Measurements from ENCODE around the gene PDE3B.

DNA sequence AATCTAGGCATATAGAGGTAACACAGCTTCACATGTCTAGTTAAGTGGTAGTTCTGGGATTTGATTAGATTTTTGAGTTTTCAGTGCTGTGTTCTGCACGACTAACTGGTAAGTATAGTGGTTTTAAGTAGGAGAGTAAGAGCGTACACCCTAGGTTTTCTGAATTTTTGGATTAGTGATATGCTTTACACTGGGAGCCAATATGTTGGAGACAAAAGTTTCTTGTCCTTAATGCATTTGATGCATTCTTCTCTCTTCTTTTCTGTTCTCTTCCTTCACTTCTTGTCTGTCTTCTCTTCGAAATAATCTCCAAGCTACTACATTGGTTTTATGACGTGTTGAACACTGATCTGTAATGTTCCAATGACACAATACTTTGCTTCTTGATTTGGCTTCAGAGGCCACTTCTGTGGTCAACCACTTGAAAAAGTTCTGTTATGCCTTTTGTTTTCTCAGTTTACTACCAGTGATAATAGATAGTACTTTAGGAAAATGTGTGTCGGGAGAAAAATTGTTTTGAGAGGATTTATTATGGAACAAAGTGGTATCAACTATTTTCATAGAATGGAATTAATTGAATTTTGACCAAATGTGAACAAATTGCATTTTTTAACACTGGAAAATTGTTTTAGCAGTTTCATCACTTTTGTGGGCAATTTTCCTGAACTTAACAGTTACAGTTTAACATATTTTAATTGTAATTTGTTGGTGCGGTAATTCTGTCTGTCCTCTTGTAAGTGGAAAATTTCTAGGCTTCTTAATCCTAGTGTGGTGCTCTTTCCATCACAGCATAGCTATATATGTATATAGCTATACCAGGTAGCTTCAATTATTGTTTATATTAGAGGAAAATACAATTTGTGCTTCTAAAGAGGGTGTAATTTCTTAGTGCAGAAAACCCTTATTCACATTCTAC, 2.6 kb downstream of the PDE3B start:
- TF ChIP-seq SRF (IDR thresholded peaks at IDR 0.05; ENCODE audit: low read depth) (no peak), POLR2A (IDR thresholded peaks at IDR 0.05; ENCODE audit: borderline replicate concordance, extremely low read depth, insufficient read depth, insufficient read length) (no peak), CEBPB (IDR thresholded peaks at IDR 0.05; ENCODE audit: low read depth) (no peak), FOSL1 (IDR thresholded peaks at IDR 0.05; ENCODE audit: low read depth) (no peak), CTCF (IDR thresholded peaks at IDR 0.05 in 2 of 3, conservative IDR thresholded peaks at IDR 0.05 in 1 of 3; ENCODE audit: borderline replicate concordance in 1 of 3, insufficient read depth in 1 of 3, low read depth in 2 of 3, low read length in 2 of 3) (no peak), ATF3 (IDR thresholded peaks at IDR 0.05) (no peak), EZH2phosphoT487 (IDR thresholded peaks at IDR 0.05; ENCODE audit: borderline replicate concordance) (no peak), ZNF274 (IDR thresholded peaks at IDR 0.05; ENCODE audit: low read depth, low read length) (no peak)
- TF ChIP-seq, protein P1, sequence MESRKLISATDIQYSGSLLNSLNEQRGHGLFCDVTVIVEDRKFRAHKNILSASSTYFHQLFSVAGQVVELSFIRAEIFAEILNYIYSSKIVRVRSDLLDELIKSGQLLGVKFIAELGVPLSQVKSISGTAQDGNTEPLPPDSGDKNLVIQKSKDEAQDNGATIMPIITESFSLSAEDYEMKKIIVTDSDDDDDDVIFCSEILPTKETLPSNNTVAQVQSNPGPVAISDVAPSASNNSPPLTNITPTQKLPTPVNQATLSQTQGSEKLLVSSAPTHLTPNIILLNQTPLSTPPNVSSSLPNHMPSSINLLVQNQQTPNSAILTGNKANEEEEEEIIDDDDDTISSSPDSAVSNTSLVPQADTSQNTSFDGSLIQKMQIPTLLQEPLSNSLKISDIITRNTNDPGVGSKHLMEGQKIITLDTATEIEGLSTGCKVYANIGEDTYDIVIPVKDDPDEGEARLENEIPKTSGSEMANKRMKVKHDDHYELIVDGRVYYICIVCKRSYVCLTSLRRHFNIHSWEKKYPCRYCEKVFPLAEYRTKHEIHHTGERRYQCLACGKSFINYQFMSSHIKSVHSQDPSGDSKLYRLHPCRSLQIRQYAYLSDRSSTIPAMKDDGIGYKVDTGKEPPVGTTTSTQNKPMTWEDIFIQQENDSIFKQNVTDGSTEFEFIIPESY (IDR thresholded peaks at IDR 0.05; ENCODE audit: extremely low read depth, insufficient replicate concordance, low read length) = no peak
